H9 (cell line): ENCODE data around the gene FCHSD2. TPM values are rescaled to one million over a fixed set of nuclear protein-coding genes. Genes with fewer than 3 reads are reported as not detected.

ENCODE experiments used
- DNase-seq: peaks from one replicate; pipeline ENCODE4 v3.0.0-alpha.2; 2017
- H2AFZ ChIP-seq: one replicate; pipeline ENCODE4 v1.6.1; 2013; ENCODE audit warnings: mild to moderate bottlenecking, low read length, control low read depth, moderate library complexity
- H2AK5ac ChIP-seq: 2 replicates; pipeline ENCODE4 v1.6.1; 2013; ENCODE audit warnings: low read length, control low read depth, mixed read lengths; ENCODE audit not compliant: insufficient read length
- H2BK120ac ChIP-seq: one replicate; pipeline ENCODE4 v1.6.1; 2013; ENCODE audit warnings: low read depth, mild to moderate bottlenecking, low read length, control low read depth, inconsistent platforms; ENCODE audit not compliant: poor library complexity, severe bottlenecking
- H2BK12ac ChIP-seq: 2 replicates; pipeline ENCODE4 v1.6.1; 2013; ENCODE audit warnings: low read length, control low read depth, mixed read lengths, low read depth; ENCODE audit not compliant: insufficient read length
- H2BK15ac ChIP-seq: 2 replicates; pipeline ENCODE4 v1.6.1; 2013; ENCODE audit warnings: low read depth, low read length, control low read depth
- H2BK20ac ChIP-seq: one replicate; pipeline ENCODE4 v1.6.1; 2013; ENCODE audit warnings: low read depth, mild to moderate bottlenecking, low read length, control low read depth, inconsistent platforms; ENCODE audit not compliant: poor library complexity, severe bottlenecking
- H2BK5ac ChIP-seq: 2 replicates; pipeline ENCODE4 v1.6.1; 2013; ENCODE audit warnings: low read length, control low read depth, mixed read lengths; ENCODE audit not compliant: insufficient read length
- H3K14ac ChIP-seq: 2 replicates; pipeline ENCODE4 v1.6.1; 2013; ENCODE audit warnings: low read length, control low read depth; ENCODE audit not compliant: insufficient read depth
- H3K18ac ChIP-seq: 2 replicates; pipeline ENCODE4 v1.6.1; 2013; ENCODE audit warnings: low read depth, mild to moderate bottlenecking, mixed read lengths, low read length, control low read depth; ENCODE audit not compliant: insufficient read length
- H3K23ac ChIP-seq: 2 replicates; pipeline ENCODE4 v1.6.1; 2013; ENCODE audit warnings: low read length, control low read depth, mixed read lengths, low read depth; ENCODE audit not compliant: insufficient read length
- H3K23me2 ChIP-seq: 2 replicates; pipeline ENCODE4 v1.6.1; 2013; ENCODE audit warnings: low read depth, mild to moderate bottlenecking, mixed read lengths, low read length, control low read depth; ENCODE audit not compliant: insufficient read length, poor library complexity, severe bottlenecking
- H3K27ac ChIP-seq: 2 replicates; pipeline ENCODE4 v1.5.1; 2013; ENCODE audit warnings: low read length, control low read depth, mixed read lengths, low read depth; ENCODE audit not compliant: insufficient read length
- H3K27me3 ChIP-seq: 2 replicates; pipeline ENCODE4 v1.6.1; 2013; ENCODE audit warnings: low read length, control low read depth, inconsistent platforms; ENCODE audit not compliant: insufficient read depth
- H3K4ac ChIP-seq: 2 replicates; pipeline ENCODE4 v1.6.1; 2013; ENCODE audit warnings: low read depth, mild to moderate bottlenecking, control low read depth, inconsistent platforms, low read length, moderate library complexity
- H3K4me1 ChIP-seq: 2 replicates; pipeline ENCODE4 v1.6.1; 2013; ENCODE audit warnings: low read length, control low read depth, inconsistent platforms; ENCODE audit not compliant: insufficient read depth
- H3K4me2 ChIP-seq: 2 replicates; pipeline ENCODE4 v1.6.1; 2013; ENCODE audit warnings: low read length, control low read depth, mixed read lengths; ENCODE audit not compliant: insufficient read length, insufficient read depth
- H3K56ac ChIP-seq: 2 replicates; pipeline ENCODE4 v1.6.1; 2013; ENCODE audit warnings: low read depth, mild to moderate bottlenecking, mixed read lengths, low read length, control low read depth; ENCODE audit not compliant: insufficient read length
- H3K79me1 ChIP-seq: 2 replicates; pipeline ENCODE4 v1.6.1; 2013; ENCODE audit warnings: low read depth, mild to moderate bottlenecking, moderate library complexity, low read length, control low read depth, inconsistent platforms; ENCODE audit not compliant: insufficient read depth, poor library complexity, severe bottlenecking
- H3K79me2 ChIP-seq: 2 replicates; pipeline ENCODE4 v1.6.1; 2013; ENCODE audit warnings: low read length, control low read depth, inconsistent platforms; ENCODE audit not compliant: insufficient read depth
- H3K9ac ChIP-seq: 2 replicates; pipeline ENCODE4 v1.6.1; 2013; ENCODE audit warnings: low read length, control low read depth, mixed read lengths; ENCODE audit not compliant: insufficient read length; ENCODE audit errors: extremely low read depth
- H3K9me3 ChIP-seq: one replicate; pipeline ENCODE4 v1.6.1; 2013; ENCODE audit warnings: low read depth, low read length, inconsistent platforms; ENCODE audit not compliant: control insufficient read depth
- H3T11ph ChIP-seq: one replicate; pipeline ENCODE4 v1.6.1; 2013; ENCODE audit warnings: mild to moderate bottlenecking, low read length, control low read depth, inconsistent platforms
- H4K20me1 ChIP-seq: one replicate; pipeline ENCODE4 v1.6.1; 2013; ENCODE audit not compliant: control insufficient read depth, insufficient read length, insufficient read depth
- H4K5ac ChIP-seq: 2 replicates; pipeline ENCODE4 v1.6.1; 2013; ENCODE audit warnings: low read depth, mild to moderate bottlenecking, mixed read lengths, low read length, control low read depth; ENCODE audit not compliant: insufficient read length
- H4K8ac ChIP-seq: replicated peaks from 2 replicates; pipeline ENCODE4 v1.6.1; 2013; ENCODE audit warnings: low read length, control low read depth, mixed read lengths, low read depth; ENCODE audit not compliant: insufficient read length
- H4K91ac ChIP-seq: 2 replicates; pipeline ENCODE4 v1.6.1; 2013; ENCODE audit warnings: low read depth, mild to moderate bottlenecking, moderate library complexity, mixed read lengths, low read length, control low read depth; ENCODE audit not compliant: insufficient read length
- H3K27ac Mint-ChIP-seq, 3 experiments: 2 replicates in 2 of 3; 3 replicates in 1 of 3; pipeline ENCODE4 v1.8.0; 2020 to 2021; ENCODE audit warnings: mixed read lengths in 3 of 3, mild to moderate bottlenecking in 1 of 3, moderate library complexity in 1 of 3
- H3K27me3 Mint-ChIP-seq: 2 replicates; pipeline ENCODE4 v1.8.0; 2021; ENCODE audit warnings: low read depth, mild to moderate bottlenecking, moderate library complexity, mixed read lengths
- H3K36me3 Mint-ChIP-seq, 3 experiments: 2 replicates in 2 of 3; 3 replicates in 1 of 3; pipeline ENCODE4 v1.8.0; 2020 to 2021; ENCODE audit warnings: low read depth in 3 of 3, mixed read lengths in 3 of 3; ENCODE audit not compliant: insufficient read depth in 1 of 3
- H3K4me1 Mint-ChIP-seq, 2 experiments: 2 replicates each; pipeline ENCODE4 v1.8.0; 2020; ENCODE audit warnings: mixed read lengths in 2 of 2
- H3K4me3 Mint-ChIP-seq, 2 experiments: 2 replicates in 1 of 2; 3 replicates in 1 of 2; pipeline ENCODE4 v1.8.0; 2020 to 2021; ENCODE audit warnings: mild to moderate bottlenecking in 2 of 2, mixed read lengths in 2 of 2, moderate library complexity in 1 of 2
- H3K9me3 Mint-ChIP-seq, 2 experiments: 2 replicates in 1 of 2; 3 replicates in 1 of 2; pipeline ENCODE4 v1.8.0; 2020; ENCODE audit warnings: mild to moderate bottlenecking in 2 of 2, mixed read lengths in 2 of 2, moderate library complexity in 1 of 2
- total RNA-seq: library from RNA; stranded (reverse); gene quantifications from 2 replicates; pipeline ENCODE4 v1.2.1, GENCODE V29; 2021
- TF ChIP-seq, protein P1 (sequence below): fragments of 200-600 bp; sonication (generic); conservative IDR thresholded peaks from 3 replicates; pipeline ENCODE4 v1.8.0; 2021; ENCODE audit warnings: antibody characterized with exemption, mild to moderate bottlenecking

The FCHSD2 gene
- total RNA-seq, 1 experiment from 2014 or later = 17.8 TPM

DNA sequence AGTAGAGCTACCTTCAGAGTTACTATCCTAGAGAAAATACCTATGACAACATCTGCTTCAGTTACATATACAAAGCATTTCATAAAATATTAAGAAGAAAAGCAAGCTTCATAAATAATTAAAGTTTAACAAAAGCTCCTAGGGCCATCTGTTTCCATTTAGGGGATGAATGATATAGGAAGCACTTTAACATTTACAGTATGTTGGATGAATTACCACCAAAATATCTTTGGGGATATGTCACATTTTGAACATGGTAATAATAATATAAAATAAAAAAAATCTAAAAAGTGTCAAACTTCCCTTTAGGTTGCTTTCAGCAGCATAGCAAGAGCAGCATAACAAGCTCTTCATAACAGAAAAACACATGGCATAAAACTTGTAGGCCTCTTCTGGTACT, 223.3 kb downstream of the FCHSD2 start:
- H2AFZ ChIP-seq = no peak overlapping the region
- Mint-ChIP-seq H3K36me3 (0 out of 7 replicates have a peak, but pooled peaks cover 0 to 5% (median 0%) of the 10 kb centered on the region in 3 experiments), H3K27me3 (no peaks in the 10 kb centered on the region), H3K4me1 (no peaks in the 10 kb centered on the region), H3K4me3 (no peak overlapping the region), H3K9me3 (peaks cover 0 to 3% of the 10 kb centered on the region in 2 experiments; a peak in 1 of 5 replicates), H3K27ac (no peak overlapping the region)
- H3K4me1 ChIP-seq = no peaks in the 10 kb centered on the region
- no peak overlapping the region for H3K18ac ChIP-seq
- H3K56ac ChIP-seq = no peak overlapping the region
- no peak overlapping the region for H2BK120ac ChIP-seq
- no peak overlapping the region for H3T11ph ChIP-seq
- no peak overlapping the region for H3K14ac ChIP-seq
- H3K27ac ChIP-seq = no peak overlapping the region
- no peak overlapping the region for H4K91ac ChIP-seq
- no peak overlapping the region for H2BK5ac ChIP-seq
- no peaks in the 10 kb centered on the region for H3K79me1 ChIP-seq
- no peak overlapping the region for H3K4me2 ChIP-seq
- no peak overlapping the region for H2BK20ac ChIP-seq
- H3K23me2 ChIP-seq = no peaks in the 10 kb centered on the region
- H3K79me2 ChIP-seq = no peaks in the 10 kb centered on the region
- H4K5ac ChIP-seq = no peak overlapping the region
- DNase-seq = no peak
- no peak overlapping the region for H2AK5ac ChIP-seq
- TF ChIP-seq, protein P1, sequence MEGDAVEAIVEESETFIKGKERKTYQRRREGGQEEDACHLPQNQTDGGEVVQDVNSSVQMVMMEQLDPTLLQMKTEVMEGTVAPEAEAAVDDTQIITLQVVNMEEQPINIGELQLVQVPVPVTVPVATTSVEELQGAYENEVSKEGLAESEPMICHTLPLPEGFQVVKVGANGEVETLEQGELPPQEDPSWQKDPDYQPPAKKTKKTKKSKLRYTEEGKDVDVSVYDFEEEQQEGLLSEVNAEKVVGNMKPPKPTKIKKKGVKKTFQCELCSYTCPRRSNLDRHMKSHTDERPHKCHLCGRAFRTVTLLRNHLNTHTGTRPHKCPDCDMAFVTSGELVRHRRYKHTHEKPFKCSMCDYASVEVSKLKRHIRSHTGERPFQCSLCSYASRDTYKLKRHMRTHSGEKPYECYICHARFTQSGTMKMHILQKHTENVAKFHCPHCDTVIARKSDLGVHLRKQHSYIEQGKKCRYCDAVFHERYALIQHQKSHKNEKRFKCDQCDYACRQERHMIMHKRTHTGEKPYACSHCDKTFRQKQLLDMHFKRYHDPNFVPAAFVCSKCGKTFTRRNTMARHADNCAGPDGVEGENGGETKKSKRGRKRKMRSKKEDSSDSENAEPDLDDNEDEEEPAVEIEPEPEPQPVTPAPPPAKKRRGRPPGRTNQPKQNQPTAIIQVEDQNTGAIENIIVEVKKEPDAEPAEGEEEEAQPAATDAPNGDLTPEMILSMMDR = no peak
- no peak overlapping the region for H2BK15ac ChIP-seq
- no peaks in the 10 kb centered on the region for H4K20me1 ChIP-seq
- no peak overlapping the region for H4K8ac ChIP-seq
- H2BK12ac ChIP-seq = no peak overlapping the region
- no peak overlapping the region for H3K9ac ChIP-seq
- H3K27me3 ChIP-seq = no peaks in the 10 kb centered on the region
- H3K9me3 ChIP-seq = no peaks in the 10 kb centered on the region
- H3K23ac ChIP-seq = no peak overlapping the region
- no peak overlapping the region for H3K4ac ChIP-seq
